ELR (cell line): ENCODE data around the gene TBC1D13.
A peak's percentile ranks its signal among the peaks of the same experiment; 100 is the strongest.
"Not testable (repeated sequence)": the region's sequence is repeated elsewhere in the genome, so short reads cannot be mapped to it uniquely, and the experiment has no call there.

Experiments
- DNase-seq: peaks from one replicate; pipeline ENCODE4 v3.0.0-alpha.2; 2015; ENCODE audit warnings: low read depth

Gene TBC1D13

DNA sequence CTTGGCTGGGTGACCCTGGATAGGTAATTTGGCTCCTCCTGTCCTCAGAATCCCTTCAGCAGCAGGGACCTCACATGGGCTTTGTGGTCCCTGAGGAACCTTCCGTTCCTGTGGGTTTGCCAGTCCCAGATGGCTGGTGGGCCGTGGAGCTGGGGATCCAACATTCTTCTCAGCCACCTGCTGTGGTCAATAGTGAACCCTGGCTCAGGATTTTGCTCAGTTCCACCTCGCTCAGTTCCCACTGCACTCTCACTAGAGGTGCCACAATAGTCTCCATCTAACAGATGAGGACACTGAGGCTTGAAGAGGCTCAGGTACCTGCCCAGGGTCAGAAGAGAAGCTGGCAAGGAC, 59.6 kb downstream of the TBC1D13 start:
- DNase-seq: no peak

DNA sequence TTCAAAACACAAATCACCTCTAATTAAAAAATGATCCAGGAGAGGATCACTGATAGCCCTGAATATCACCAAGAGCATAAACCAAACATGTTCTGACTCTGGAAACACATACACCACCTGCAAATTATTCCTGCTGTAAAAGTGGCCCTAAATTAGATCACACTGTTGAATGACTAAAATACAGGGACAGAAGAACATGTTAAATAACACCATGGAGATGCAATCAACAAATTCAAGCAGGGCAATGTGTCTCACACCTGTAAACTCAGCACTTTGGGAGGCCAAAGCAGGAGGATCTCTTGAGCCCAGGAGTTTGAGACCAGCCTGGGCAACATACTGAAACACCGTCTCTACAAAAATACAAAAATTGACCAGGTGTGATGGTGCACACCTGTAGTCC, 60.8 kb downstream of the TBC1D13 start:
- DNase-seq: no peak

DNA sequence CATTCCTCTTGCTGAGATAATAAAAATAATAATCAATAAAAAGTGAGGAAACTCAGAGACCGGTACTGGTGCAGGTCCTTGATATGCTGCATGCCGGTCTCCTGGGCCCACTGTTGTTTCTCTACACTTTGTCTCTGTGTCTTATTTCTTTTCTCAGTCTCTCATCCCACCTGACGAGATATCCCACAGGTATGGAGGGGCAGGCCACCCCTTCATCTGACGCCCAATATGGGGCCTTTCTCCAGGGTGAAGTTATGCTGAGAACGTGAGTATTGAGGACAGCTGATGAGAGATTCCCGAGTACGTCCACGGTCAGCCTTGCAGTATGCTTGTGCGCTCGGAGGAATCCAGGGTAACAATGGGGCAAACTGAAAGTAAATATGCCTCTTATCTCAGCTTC, 64.0 kb downstream of the TBC1D13 start:
- DNase-seq: not testable (repeated sequence)

DNA sequence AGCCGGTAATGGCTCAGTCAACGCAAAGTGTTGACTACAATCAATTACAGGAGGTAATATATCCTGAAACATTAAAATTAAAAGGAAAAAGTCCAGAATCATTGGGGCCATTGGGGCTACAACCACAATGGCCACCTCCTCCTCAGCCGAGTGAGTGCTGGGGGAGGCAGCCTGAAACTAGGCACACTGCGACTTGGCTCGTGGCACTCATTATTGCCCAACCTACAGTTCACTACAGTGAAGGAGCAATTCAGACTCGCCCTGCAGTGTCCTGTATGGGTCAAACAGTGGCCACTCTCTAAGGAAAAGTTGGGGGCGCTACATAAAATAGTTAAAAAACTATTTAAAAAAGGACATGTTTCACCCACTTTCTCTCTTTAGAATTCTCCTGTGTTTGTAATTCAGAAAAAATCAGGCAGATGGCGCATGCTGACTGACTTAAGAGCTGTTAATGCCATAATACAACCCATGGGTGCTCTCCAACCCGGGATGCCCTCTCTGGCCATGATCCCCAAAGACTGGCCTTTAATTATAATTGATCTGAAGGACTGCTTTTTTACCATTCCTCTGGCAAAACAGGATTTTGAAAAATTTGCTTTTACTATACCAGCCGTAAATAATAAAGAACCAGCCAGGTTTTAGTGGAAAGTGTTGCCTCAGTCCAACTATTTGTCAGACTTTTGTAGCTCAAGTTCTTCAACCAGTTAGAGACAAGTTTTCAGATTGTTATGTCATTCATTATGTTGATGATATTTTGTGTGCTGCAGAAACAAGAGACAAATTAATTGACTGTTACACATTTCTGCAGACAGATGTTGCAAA, 64.9 kb downstream of the TBC1D13 start:
- DNase-seq: peak; percentile 77

DNA sequence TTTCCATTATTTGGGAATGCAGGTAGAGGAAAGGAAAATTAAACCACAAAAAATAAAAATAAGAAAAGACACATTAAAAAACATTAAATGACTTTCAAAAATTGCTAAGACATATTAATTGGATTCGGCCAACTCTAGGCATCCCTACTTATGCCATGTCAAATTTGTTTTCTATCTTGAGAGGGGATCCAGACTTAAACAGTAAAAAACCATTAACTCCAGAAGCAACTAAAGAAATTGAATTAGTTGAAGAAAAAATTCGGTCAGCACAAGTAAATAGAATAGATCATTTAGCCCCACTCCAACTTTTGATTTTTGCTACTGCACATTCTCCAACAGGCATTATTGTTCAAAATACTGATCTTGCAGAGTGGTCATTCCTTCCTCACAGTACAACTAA, 65.6 kb downstream of the TBC1D13 start:
- not testable (repeated sequence) for DNase-seq

DNA sequence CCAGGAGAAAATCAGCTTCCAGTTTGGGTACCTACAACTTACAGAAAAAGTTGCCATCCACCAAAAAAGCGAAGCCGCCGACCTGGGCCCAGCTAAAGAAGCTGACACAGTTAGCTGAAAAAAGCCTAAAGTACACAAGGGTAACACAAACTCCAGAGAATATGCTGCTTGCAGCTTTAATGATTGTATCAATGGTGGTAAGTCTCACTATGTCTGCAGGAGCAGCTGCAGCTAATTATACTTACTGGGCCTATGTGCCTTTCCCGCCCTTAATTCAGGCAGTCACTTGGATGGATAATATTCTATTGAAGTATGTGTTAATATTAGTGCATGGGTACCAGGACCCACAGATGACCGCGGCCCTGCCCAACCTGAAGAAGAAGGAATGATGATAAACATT, 67.4 kb downstream of the TBC1D13 start:
- not testable (repeated sequence) for DNase-seq

DNA sequence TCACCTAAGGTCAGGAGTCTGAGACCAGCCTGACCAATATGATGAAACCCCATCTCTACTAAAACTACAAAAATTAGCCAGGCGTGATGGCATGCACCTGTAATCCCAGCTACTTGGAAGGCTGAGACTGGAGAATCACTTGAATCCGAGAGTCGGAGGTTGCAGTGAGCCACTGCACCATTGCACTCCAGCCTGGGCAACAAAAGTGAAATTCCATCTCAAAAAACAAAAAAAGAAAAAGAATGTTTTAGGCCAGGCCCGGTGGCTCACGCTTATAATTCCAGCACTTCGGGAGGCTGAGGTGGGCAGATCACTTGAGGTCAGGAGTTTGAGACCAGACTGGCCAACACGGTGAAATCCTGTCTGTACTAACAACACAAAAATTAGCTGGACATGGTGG, 71.4 kb downstream of the TBC1D13 start:
- DNase-seq: not testable (repeated sequence)
